ENCODE results near the gene ALDH1A1. TPM values are rescaled to one million over a fixed set of nuclear protein-coding genes. Genes with fewer than 3 reads are reported as not detected.

Gene ALDH1A1
- total RNA-seq, 1 experiment from 2014 or later = 158 TPM

DNA sequence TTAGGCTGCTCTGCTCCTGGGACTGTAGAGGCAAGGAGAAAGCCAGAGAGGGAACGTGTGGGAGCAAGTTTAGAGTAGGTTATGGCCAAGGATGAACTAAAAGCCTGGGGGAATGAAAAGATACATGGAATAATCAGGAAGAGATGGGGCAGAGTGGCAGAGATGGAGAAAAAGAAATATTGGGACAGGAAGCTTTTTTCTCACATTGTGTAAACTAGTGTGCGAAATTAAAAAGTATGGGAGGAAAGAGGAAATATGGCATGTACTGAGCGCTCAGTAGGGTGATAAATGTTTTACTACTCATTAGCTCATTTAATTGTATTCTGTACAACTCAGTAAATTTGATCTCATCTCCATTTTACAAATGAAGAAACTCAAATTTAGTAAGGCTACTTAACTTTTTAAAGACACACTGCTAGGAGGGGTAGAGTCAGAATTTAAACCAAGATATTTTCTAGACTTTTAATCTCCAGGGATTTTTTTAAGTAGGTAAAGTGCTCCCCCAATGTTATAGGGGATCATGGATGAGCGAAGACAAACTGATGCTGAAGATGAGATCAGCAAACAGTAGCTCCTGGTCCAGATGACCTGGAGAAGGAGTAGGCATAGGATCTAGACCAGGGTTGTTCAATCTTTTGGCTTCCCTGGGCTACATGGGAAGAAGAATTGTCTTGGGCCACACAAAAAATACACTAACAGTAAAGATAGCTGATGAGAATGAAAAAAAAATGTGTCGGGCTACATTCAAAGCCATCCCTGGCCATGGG lies 30.8 kb downstream of the ALDH1A1 start:
- no peak for DNase-seq (ENCODE audit: extremely low read depth, low read depth)

DNA sequence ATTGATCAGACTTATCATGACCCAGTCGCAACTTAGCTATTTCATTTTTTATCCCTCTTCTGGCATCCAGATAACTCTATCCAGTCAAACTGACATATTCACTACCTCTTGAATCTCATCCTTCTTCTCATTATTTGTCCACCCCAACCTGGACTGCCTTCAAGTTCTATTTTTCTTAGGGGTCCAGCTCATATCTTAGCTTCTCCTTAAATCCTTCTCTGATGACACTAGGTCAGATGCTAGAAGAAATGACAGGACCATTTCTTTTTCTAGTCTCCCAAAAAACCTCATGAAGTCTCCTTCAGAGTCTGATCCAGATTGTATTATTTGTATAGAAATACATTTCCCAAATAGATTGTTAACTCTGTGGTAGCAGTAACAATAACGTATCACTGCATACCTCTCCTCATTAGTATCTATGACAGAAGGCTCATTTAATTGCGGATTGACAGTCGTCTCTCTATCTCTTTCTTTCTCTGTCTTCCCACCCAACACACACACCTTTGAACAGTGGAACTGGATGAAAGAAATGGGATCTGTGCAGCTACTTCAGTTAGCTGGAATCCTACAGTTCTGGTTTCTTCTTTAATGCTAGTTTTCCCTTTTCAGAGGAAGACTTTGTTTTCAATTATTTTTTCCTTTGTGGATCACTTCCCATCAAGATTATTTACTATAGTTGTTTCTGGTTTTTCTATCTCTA lies 33.5 kb downstream of the ALDH1A1 start:
- DNase-seq (ENCODE audit: extremely low read depth, low read depth) = no peak

DNA sequence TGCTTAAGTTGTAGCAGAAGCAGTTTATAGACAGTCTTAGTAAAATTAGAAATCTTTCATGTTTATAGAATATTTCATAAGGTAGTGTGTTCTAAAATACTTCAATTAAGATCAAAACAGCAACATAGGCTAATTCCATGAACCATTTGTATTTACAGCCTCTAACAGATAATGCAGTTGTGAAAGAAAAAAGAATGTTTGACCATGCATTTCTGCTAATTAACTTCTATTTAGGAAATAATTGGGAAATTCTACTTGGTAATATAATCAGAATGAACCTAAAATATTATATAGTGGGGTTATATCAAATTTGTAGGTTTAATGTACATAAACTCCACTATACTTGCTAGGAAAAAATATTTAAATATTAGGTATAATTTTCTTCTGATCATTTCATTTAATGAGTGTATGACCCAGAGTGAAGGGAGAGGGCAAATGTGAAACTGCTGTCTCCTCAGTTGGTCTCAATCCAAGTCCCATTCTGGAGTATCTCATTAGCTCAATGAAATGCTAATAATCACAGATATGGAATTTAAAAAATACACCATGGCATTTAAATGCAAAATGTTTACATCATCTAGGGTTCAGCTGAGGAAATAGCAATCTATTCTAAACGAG lies 34.9 kb downstream of the ALDH1A1 start:
- DNase-seq (ENCODE audit: extremely low read depth, low read depth) = no peak

DNA sequence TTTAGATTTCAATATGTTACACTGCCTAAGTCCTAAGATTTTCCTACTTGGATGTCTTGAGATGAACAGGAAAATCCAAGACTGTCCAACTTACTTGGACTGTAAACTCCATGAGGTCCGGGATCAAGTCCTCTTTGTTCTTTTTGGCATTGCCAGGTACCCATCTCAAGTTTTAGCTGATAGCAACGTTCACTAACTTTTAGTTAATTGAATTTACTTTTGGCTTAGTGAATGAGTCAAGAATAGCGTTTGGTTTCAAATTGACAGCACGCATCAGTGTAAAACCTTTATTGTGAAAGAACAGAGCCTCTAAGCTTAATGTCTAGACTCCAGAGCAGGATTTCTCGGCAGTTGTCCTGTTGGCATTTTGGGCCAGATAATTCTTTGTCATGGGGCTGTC lies 37.2 kb downstream of the ALDH1A1 start:
- DNase-seq (ENCODE audit: extremely low read depth, low read depth) = no peak

DNA sequence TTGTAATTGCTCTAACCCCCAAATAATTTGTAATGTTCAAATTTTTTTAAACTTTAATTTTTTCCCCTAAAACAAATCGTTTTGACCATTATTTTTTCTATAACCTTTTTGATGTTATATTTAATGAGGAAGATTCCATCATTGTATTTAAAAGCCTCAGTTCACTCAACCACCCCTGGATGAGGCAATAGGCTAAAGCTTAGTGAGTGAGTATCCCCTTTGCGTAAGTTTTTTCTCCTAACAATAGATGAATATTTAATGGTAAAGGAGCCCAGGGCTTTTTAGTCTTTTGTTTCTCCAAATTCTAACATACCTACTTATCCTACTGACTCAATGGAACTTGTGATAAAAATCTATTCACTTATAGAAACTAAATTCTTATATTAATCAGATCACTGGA lies 38.1 kb downstream of the ALDH1A1 start:
- DNase-seq (ENCODE audit: extremely low read depth, low read depth) = no peak

DNA sequence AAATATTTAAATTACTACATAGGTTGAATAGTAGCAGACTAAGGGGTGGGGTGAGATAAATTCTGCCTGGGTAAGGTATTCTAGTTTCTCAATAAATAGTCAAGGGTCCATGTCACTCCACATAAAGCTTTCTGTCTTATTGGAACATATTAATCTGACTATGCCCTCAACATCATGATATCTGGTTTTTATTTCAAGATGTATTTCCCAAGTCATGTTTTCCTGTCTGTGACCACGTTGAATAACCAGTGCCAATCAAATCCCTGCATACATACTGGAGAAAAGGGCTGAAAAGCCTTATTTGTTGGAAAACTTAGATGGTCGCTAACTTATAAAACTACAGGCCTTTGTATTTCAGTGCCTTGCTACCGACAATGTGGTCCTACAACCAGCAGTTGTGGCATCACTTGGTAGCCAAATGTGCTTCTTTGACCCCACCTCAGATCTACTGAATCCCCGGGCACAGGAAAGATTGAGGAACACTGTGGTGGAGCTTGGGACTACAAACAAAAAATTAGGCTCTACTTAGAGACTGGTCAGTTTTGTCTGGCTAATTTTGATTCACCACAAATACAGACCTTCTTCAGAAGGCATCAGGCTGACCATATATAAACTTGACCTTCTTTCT lies 39.4 kb downstream of the ALDH1A1 start:
- DNase-seq (ENCODE audit: extremely low read depth, low read depth) = no peak

DNA sequence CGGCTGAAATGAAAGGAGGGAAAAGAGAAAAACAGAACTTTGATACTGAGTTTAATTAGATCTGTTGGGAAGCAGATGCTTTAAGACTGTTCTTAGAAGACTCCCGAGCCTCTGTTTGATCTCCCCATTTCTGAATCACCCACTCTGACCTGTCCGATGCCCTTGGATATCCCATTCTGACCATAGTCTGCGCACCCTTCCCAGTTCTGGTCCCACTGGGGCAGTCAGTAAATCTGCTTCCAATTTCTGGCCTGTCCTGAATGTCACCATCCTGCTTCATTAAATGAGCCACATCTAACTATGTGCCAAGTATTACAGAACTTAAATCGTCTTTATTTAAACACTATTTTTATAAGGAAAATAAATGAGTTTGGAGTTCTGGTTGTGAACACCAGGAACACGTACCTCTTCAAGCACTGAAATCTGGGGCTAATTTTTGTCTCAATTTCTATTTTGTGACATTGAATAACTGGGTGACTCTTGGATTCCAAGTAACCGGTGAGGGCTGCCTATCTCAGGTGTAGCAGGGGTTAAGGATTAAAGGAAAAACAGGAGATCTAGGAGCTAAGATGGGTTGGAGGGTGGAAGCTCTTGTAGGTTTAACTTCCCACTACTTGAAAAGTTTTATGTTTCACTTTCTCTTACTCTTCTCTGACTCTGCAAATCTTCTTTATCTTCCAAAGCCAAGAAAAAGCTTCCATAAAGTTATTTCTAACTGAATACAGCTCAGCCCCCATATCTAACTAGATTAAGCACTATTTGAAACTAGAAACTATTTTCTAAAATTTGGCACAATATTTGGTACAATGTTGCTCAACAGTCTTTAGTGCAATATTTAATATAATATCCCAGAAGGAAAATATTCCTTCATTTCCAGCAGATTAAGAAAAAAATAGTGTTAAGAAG lies 40.1 kb downstream of the ALDH1A1 start:
- DNase-seq (ENCODE audit: extremely low read depth, low read depth) = no peak

DNA sequence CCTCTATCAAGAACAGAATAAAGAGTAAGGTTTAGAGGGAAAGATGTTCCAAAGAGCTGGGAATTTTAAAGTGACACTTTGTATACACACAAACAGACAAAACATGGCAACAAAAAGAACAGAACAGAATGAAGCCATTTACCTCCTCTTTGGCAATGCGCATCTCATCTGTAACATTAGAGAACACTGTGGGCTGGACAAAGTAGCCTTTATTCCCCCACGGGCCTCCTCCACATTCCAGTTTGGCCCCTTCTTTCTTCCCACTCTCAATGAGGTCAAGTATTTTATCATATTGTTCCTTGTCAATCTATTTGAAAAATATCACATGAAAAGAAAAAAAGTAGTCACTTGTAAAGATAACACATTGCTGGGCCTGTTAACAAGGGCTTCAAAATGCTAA lies 41.0 kb downstream of the ALDH1A1 start:
- DNase-seq (ENCODE audit: extremely low read depth, low read depth) = no peak

DNA sequence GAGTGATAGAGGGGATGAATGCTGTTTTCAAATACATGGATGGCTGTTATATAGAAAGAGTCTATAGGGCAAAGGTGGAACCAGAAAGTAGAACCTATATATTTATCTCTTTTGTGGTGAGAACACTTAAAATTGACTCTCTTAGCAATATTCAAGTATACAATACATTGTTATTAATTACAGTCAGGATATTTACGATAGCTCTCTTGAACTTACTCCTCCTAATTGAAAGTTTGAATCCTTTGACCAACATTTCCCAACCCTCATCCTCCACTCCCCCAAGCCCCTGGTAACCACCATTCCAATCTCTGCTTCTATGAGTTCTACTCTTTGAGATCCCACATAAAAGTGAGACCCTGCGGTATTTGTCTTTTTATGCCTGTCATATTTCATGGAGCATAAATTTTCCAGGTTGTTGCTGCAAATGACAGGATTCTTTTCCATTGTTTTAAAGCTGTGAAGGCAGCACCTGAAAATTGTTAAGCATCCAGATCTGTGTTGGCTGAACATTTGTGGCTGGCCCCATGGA lies 41.5 kb downstream of the ALDH1A1 start:
- no peak for DNase-seq (ENCODE audit: extremely low read depth, low read depth)

DNA sequence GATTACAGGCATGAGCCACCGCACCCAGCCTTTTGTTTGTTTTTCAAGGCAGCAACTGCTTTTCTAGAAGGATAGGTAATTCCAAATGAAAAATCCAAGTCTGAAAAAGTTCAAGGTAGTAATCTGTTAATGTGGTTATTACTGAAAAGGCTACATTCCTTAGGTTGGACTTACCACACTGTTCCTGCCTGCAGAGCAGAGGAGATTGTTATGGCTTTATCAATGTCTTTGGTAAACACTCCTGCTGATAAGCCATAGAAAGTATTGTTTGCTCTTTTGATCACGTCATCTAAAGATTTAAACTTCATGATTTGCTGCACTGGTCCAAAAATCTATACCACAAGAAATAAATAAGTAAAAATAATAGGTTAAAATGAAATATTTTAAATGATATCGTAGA lies 43.4 kb downstream of the ALDH1A1 start:
- DNase-seq (ENCODE audit: extremely low read depth, low read depth) = no peak

DNA sequence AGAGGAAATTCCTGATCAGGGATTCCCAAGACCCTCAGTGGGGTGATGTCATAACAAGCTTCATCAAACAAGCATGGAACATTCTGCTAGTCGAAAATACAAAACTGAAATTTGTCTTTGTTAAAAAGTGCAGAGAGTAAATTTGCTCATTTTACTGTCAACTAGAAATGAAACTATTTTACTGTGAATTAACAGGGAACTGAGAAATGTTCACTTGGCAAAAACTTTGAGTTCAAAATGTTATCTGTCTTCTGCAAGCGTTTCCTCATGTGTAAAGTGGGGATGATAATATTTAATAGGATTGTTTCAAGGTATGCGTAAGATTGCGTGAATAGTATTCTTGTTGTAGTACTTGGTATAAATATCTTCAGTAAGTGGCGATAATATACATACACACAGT lies 45.4 kb downstream of the ALDH1A1 start:
- DNase-seq (ENCODE audit: extremely low read depth, low read depth) = no peak

DNA sequence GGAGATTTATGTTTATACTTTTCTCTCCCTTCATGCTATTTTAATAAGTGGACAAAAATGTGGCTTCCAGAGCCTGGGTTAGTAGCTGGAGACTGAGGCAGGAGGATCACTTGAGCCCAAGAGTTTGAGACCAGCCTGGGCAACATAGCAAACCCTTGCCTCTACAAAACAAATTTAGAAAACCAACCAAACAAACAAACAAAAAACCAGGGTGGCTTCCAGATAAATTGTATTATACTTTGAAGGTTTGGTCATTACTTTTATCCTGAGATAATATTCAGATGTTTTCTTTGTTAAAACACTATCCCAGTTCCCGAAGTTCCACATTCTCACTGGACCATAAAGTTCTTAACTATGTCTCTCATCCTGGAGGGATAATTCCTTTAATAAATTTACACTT lies 46.0 kb downstream of the ALDH1A1 start:
- DNase-seq (ENCODE audit: extremely low read depth, low read depth) = no peak

DNA sequence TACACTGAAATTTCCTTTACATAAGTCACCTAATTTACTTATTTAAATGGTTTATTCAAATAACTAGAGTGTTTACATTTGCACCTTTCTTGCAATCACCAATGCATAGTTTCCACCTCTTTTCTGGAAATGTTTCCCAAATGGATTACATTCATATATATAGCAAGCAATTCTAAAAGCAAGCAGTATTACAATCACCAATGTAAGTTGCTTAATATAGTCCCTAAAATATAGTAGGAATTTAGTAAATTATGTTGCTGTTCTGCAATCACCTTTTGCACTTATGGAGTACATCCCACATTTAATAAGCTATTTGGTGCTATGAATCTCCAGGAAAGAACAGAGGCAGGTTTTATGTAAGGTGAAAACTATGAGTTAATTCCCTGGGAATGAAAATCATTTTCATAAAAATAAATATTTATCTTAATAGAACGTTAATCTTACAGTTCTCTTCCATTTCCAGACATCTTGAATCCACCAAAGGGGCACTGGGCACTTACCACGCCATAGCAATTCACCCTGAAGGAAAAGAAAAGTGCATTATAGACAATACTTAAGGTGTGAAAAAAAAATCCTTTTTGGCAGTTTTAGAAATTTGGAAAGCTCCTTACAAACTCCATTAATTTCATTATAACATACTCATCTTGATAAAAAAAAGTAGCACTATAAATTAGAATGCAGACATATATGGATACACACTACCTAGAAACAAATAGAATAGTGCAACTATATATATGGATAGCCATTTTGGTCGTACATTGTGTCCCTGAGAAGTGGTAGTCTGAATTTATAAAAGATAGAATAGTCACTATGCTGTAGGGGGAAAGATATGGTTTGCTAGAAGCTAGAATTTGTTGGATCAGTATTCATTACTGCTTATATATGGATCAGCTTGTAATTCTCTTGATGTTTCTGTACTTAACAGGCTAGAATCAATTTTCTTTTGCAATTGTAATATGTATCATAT lies 47.1 kb downstream of the ALDH1A1 start:
- no peak for DNase-seq (ENCODE audit: extremely low read depth, low read depth)

DNA sequence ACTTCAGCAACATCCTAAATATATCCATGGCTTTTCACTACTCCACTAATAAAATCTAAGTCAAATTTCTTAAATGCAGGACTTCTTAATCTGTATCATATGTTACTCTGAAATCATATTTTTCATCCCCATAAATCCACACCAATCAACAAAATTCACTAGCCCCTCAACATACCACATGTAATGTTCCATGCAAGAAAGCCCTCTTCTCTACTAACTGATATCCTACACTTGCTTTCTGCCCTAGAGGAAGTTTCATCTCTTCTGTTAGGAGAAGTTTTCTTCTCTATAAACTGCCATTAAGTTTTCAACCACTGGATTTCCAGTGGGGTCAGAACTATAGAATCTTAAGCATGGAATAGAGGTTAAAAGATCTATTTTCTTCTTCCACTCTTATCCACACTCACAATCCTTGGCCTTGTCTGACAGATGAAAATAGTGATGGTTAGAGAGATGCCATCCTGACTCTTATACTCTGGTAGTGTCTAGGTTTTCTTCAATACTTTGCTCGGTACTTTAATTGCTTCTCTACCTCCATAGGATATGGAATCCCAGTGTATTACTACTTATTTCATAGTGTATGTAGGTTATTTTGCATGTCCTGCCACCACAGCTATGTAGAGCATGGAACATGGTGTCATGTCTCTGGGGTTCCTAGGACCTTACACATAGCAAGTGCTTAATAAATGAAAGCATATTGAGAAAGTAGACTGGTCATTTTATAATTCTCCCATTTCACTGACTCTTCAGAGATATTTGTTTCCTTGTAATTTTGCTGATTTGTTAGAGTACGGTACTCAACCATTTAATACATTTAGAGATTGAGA lies 48.4 kb downstream of the ALDH1A1 start:
- no peak for DNase-seq (ENCODE audit: extremely low read depth, low read depth)

DNA sequence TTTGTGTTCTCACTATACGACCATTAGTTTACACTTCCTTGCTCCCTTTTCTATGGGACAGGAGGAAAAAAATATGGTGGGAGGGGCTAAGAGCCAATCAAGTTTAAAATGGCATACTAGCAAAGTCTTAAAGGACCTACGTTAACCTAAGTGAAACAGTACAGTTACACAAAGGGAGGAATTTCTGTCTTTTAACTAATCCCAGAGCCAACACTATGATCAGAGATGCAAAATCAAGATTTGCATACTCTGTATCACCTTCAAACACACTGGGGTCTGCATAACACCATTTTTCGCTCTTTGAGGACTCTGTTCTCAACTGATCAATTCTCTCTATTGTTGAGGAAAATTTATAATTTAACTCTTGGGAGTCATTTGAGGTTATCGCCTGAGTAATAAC lies 49.8 kb downstream of the ALDH1A1 start:
- DNase-seq (ENCODE audit: extremely low read depth, low read depth) = no peak

DNA sequence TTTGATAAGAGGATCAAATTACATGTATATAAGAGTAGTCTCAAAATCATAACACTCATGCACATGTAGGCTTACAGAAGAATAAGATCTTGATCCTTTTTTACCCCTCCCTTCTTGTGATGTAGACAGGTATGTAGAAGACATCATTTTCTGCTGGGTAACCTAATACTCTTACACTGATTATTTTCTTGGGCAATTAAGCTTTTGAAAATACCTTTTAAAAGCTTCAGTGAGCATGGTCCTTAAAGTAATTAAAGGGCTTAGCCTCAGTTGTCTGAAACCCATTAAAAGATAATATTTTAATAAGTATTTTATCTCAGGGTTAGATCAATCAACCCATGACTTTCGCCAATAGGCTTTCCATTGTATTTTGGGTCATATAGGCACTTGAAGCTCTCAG lies 50.6 kb downstream of the ALDH1A1 start:
- no peak for DNase-seq (ENCODE audit: extremely low read depth, low read depth)

DNA sequence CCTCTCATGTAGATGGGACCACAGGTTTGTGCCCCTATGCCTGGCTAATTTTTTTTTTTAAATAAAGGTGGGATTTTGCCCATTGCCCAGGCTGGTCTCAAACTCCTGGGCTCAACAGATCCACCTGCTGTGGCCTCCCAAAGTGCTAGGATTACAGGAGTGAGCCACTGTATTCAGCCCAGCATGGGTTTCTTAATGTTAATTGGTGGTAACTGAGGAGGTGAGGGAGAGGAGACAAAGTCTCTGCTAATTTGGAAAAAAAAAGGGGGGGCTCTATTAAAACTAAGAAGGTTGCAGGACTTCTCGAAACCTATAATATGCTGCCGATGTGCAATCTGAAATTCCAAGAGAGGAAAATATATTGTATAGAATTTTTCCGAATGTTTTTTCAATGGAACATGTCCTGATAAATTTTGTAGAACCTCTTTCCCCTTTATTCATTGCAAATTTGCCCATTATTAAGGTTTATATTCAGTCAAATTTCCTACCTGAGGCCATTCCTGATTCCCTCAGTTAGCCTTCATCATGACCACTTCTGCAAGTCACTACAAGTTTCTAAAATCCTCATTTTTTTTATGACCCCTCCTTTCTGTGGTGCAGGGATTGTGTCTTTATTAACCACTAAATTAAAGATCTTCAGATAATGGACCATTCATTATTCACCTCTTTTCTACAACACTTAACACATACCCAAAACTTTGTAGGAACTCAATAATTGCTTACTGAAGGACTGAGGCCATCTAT lies 52.9 kb downstream of the ALDH1A1 start:
- no peak for DNase-seq (ENCODE audit: extremely low read depth, low read depth)
